AG04450 (cell line): ENCODE results near the gene EXOC4. TPM values are rescaled to one million over a fixed set of nuclear protein-coding genes. Genes with fewer than 3 reads are reported as not detected.

Source experiments
- CTCF ChIA-PET: fragments of 300-600, 350-600 bp; formaldehyde crosslinking; extraction: SDS; loops from one replicate; lab custom pipeline; 2022; ENCODE audit warnings: antibody characterized with exemption, inconsistent platforms; lab: Charles Lee
- POLR2A ChIA-PET: fragments of 350-600 bp; formaldehyde crosslinking; extraction: SDS; loops from one replicate; lab custom pipeline; 2021; ENCODE audit warnings: antibody characterized with exemption, inconsistent platforms; lab: Yijun Ruan, JAX
- DNase-seq: peaks from one replicate; pipeline ENCODE4 v3.0.0-alpha.2; 2011; ENCODE audit warnings: low read depth, low spot score
- H3K27ac ChIP-seq: one replicate; pipeline ENCODE4 v1.5.1; 2012; ENCODE audit warnings: low read depth, low read length, control low read depth
- H3K27me3 ChIP-seq: one replicate; pipeline ENCODE4 v1.6.0; 2012; ENCODE audit warnings: low read length; ENCODE audit not compliant: control insufficient read depth, insufficient read depth
- H3K4me3 ChIP-seq: 2 replicates; pipeline ENCODE4 v1.5.1; 2011; ENCODE audit warnings: mild to moderate bottlenecking, low read depth, low read length, control low read depth
- H3K9me3 ChIP-seq: 2 replicates; pipeline ENCODE4 v1.5.1; 2012; ENCODE audit warnings: low read length; ENCODE audit not compliant: control insufficient read depth, insufficient read depth
- CTCF ChIP-seq: IDR thresholded peaks from 2 replicates; pipeline ENCODE4 v1.5.1; 2011; ENCODE audit warnings: low read depth, low read length, control low read depth, inconsistent platforms
- polyA plus RNA-seq: library from polyadenylated mRNA; depleted of rRNA; stranded (reverse); fragments of >200 nt; gene quantifications from 2 replicates; pipeline ENCODE4 v1.2.3, GENCODE V29; 2011

Gene EXOC4
- polyA plus RNA-seq, 1 experiment = 73.5 TPM

GRCh38 chr7:133672866-133673265 is 420.0 kb downstream of the EXOC4 start:
- Histone ChIP-seq H3K4me3 (no peak overlapping the region), H3K9me3 (no peaks in the 10 kb centered on the region), H3K27ac (no peak overlapping the region), H3K27me3 (no peaks in the 10 kb centered on the region)
- no peak for DNase-seq
- no peak for TF ChIP-seq CTCF
- POLR2A ChIA-PET = no interaction called here
- CTCF ChIA-PET = no interaction called here

DNA sequence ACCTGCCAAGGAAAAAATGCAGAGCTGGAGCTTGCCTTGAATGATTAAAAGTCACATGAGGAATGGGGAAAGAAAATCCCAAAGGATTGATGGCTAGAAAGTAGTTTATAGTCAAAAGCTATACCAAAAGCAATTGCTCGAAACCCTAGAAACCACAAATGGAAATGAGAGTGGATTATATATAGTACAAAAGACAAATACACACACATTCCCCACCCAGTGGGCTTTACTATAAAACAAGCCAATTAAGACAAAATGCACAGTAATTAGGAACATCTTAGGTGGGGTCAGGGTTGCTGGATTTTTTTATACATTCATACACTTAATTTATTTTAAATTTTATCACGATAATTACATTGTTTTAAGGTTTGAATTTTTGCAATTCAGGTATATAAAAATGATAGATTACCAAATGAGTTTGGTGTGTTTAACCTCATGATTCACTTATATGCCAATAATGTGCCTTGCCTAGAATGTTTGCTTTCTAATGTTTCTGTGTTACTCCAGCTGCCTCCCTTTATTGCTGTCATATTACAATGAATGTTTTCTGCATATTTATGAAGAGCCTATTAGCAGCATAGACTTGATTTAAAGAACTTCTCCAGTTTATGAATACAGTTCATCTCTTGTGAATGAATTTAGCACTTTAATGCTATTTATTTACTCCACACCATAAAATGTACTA is 421.3 kb downstream of the EXOC4 start:
- no peak overlapping the region for H3K4me3 ChIP-seq
- CTCF ChIA-PET = interaction anchor here (2.2 kb wide), 1 partner anchor 69 kb away, joined by 5 read pairs; no protein-coding TSS in a partner anchor
- DNase-seq = no peak
- no peak overlapping the region for H3K27ac ChIP-seq
- TF ChIP-seq CTCF = no peak
- H3K9me3 ChIP-seq = no peaks in the 10 kb centered on the region
- POLR2A ChIA-PET = no interaction called here
- H3K27me3 ChIP-seq = no peaks in the 10 kb centered on the region

- Histone ChIP-seq H3K27me3 (no peaks in the 10 kb centered on the region), H3K4me3 (no peak overlapping the region), H3K9me3 (no peaks in the 10 kb centered on the region), H3K27ac (no peak overlapping the region)
- ChIA-PET POLR2A (no interaction called here), CTCF (interaction anchor here (2.2 kb wide), 1 partner anchor 68 kb away, joined by 5 read pairs; no protein-coding TSS in a partner anchor)
- TF ChIP-seq CTCF = no peak
- no peak for DNase-seq
These were observed 422.8 kb downstream of the EXOC4 start for GRCh38 chr7:133675510-133676218.

DNA sequence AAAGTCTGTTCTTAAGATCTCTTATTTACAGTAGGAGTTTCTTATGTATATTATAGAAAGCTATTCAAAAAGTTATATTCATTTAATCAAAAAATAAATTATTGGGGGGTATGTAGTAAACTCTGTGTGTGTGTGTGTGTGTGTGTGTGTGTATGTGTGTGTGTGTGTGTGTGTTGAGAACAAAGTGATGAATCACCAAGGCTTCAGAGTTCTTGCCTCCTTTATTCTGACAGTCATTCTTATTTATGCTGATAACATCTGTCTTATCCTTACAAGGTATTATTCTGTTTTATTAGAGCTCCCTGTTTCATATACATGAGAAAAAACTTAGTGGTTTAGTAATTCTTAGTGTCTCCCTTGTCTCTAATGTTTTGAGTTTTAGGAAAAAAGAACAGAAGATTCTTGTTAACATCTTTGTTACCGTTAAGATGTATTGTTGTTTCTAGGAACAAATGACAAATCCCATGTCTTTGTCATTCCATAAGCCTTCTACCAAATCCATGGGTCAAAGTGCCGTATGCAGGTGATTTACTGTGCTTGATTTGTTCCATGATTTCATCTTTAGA is 424.0 kb downstream of the EXOC4 start:
- ChIA-PET POLR2A (no interaction called here), CTCF (interaction anchor here (1.0 to 2.2 kb wide), 3 partner anchors 66 to 755 kb away, joined by 3 to 5 read pairs (median 3); no protein-coding TSS in a partner anchor)
- no peak for DNase-seq
- no peaks in the 10 kb centered on the region for H3K27me3 ChIP-seq
- TF ChIP-seq CTCF = no peak
- no peaks in the 10 kb centered on the region for H3K9me3 ChIP-seq
- H3K27ac ChIP-seq = no peak overlapping the region
- no peak overlapping the region for H3K4me3 ChIP-seq
